MM.1S (cell line): ENCODE results near the gene ABTB2.

ENCODE experiments used
- DNase-seq: peaks from one replicate; pipeline ENCODE4 v3.0.0-alpha.2; 2015
- H2AFZ ChIP-seq: fragments of 300-600 bp; sonication (generic); 2 replicates; pipeline ENCODE4 v1.6.0; 2016; ENCODE audit warnings: antibody characterized with exemption, low read length
- H3F3A ChIP-seq: fragments of 300-600 bp; sonication (generic); 2 replicates; pipeline ENCODE4 v1.6.1; 2016; ENCODE audit warnings: mild to moderate bottlenecking, antibody characterized with exemption, low read length, moderate library complexity, mixed read lengths; ENCODE audit not compliant: insufficient read depth
- H3K27ac ChIP-seq: fragments of 300-600 bp; sonication (generic); 2 replicates; pipeline ENCODE4 v1.5.1; 2016; ENCODE audit warnings: mild to moderate bottlenecking, low read length
- H3K27me3 ChIP-seq: fragments of 300-600 bp; sonication (generic); replicated peaks from 2 replicates; pipeline ENCODE4 v1.6.0; 2016; ENCODE audit warnings: low read length; ENCODE audit not compliant: insufficient read depth
- H3K36me3 ChIP-seq: fragments of 300-600 bp; sonication (generic); replicated peaks from 2 replicates; pipeline ENCODE4 v1.6.1; 2016; ENCODE audit warnings: mild to moderate bottlenecking, low read length, mixed read lengths; ENCODE audit not compliant: insufficient read depth
- H3K4me1 ChIP-seq: fragments of 300-600 bp; sonication (generic); 2 replicates; pipeline ENCODE4 v1.6.1; 2016; ENCODE audit warnings: low read length, mixed read lengths
- H3K4me2 ChIP-seq: fragments of 300-600 bp; sonication (generic); 2 replicates; pipeline ENCODE4 v1.6.0; 2016; ENCODE audit warnings: low read depth, low read length
- H3K4me3 ChIP-seq: fragments of 300-600 bp; sonication (generic); 2 replicates; pipeline ENCODE4 v1.5.1; 2016; ENCODE audit warnings: low read length, mixed read lengths
- H3K79me2 ChIP-seq: fragments of 300-600 bp; sonication (generic); 2 replicates; pipeline ENCODE4 v1.6.1; 2016; ENCODE audit warnings: mixed run types, low read length, mixed read lengths
- H3K9ac ChIP-seq: fragments of 300-600 bp; sonication (generic); 2 replicates; pipeline ENCODE4 v1.6.1; 2016; ENCODE audit warnings: low read length, mixed read lengths
- H3K9me2 ChIP-seq: fragments of 300-600 bp; sonication (generic); replicated peaks from 2 replicates; pipeline ENCODE4 v1.6.1; 2016; ENCODE audit warnings: mild to moderate bottlenecking, low read length, mixed read lengths; ENCODE audit not compliant: insufficient read depth
- H3K9me3 ChIP-seq: fragments of 300-600 bp; sonication (generic); replicated peaks from 2 replicates; pipeline ENCODE4 v1.6.1; 2016; ENCODE audit warnings: mild to moderate bottlenecking, low read length, mixed read lengths; ENCODE audit not compliant: insufficient read depth
- H4K20me1 ChIP-seq: fragments of 300-600 bp; sonication (generic); 2 replicates; pipeline ENCODE4 v1.6.1; 2016; ENCODE audit warnings: mild to moderate bottlenecking, low read length, moderate library complexity, mixed read lengths; ENCODE audit not compliant: insufficient read depth
- EZH2 ChIP-seq: fragments of 300-600 bp; sonication (generic); optimal IDR thresholded peaks from 2 replicates; pipeline ENCODE3; 2017; ENCODE audit warnings: low read depth, mild to moderate bottlenecking, antibody characterized with exemption, low read length, mixed read lengths
- EZH2phosphoT487 ChIP-seq: fragments of 300-600 bp; sonication (generic); IDR thresholded peaks from 2 replicates; pipeline ENCODE4 v1.6.1; 2018; ENCODE audit warnings: antibody characterized with exemption, low read length
- TF ChIP-seq, protein P1 (sequence below): fragments of 300-600 bp; sonication (generic); IDR thresholded peaks from 2 replicates; pipeline ENCODE4 v1.5.1; 2016; ENCODE audit warnings: antibody characterized with exemption, low read length, mixed read lengths

The ABTB2 gene

DNA sequence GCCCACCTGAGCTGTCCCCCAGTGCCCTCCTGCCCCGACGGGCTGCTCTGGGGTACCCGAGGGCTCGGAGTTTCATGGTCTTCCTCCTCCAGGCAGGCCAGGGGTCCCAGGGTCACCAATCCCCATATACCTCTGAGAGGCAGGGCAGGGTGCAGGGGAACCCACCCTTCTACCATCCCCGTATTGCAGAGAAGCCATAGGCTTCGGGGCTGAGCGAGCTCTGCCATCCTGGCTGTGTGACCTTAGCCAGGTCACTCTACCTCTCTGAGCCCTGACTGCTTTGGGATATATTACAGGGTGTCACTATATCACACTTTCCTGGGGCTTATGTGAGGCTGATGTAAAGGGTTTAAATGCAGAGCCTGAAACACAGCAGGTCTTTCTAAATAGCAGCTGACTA lies 195.0 kb downstream of the ABTB2 start:
- Histone ChIP-seq H3K4me3 (no peak overlapping the region), H3K9me3 (no peaks in the 10 kb centered on the region), H3K27me3 (no peaks in the 10 kb centered on the region), H2AFZ (no peak overlapping the region), H4K20me1 (no peaks in the 10 kb centered on the region), H3F3A (no peaks in the 10 kb centered on the region), H3K4me1 (no peaks in the 10 kb centered on the region), H3K4me2 (no peak overlapping the region), H3K9ac (no peak overlapping the region), H3K36me3 (no peaks in the 10 kb centered on the region), H3K79me2 (no peaks in the 10 kb centered on the region), H3K9me2 (no peaks in the 10 kb centered on the region), H3K27ac (no peak overlapping the region)
- TF ChIP-seq EZH2 = no peak
- no peak for TF ChIP-seq EZH2phosphoT487
- TF ChIP-seq, protein P1, sequence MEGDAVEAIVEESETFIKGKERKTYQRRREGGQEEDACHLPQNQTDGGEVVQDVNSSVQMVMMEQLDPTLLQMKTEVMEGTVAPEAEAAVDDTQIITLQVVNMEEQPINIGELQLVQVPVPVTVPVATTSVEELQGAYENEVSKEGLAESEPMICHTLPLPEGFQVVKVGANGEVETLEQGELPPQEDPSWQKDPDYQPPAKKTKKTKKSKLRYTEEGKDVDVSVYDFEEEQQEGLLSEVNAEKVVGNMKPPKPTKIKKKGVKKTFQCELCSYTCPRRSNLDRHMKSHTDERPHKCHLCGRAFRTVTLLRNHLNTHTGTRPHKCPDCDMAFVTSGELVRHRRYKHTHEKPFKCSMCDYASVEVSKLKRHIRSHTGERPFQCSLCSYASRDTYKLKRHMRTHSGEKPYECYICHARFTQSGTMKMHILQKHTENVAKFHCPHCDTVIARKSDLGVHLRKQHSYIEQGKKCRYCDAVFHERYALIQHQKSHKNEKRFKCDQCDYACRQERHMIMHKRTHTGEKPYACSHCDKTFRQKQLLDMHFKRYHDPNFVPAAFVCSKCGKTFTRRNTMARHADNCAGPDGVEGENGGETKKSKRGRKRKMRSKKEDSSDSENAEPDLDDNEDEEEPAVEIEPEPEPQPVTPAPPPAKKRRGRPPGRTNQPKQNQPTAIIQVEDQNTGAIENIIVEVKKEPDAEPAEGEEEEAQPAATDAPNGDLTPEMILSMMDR = no peak
- no peak for DNase-seq

DNA sequence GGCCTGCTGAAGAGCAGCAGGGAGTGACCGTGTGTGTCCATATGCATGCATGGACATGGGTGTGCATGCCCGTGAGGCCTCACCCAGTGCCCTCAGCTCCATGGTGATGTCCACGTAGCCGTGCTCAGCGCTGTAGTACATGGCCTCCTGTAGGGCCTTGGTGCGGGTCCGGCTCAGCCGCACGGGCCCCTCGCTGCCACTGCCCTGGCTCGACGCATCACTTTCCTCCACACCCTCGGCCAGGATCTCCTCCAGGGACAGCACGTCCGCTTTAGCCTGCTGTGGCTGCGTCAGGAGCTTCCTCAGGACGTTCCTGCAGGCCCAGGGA lies 195.4 kb downstream of the ABTB2 start:
- no peak for DNase-seq
- Histone ChIP-seq H3K79me2 (no peaks in the 10 kb centered on the region), H3K4me1 (no peaks in the 10 kb centered on the region), H3K4me3 (no peak overlapping the region), H3K27ac (no peak overlapping the region), H3K36me3 (no peaks in the 10 kb centered on the region), H3K27me3 (no peaks in the 10 kb centered on the region), H3K4me2 (no peak overlapping the region), H3K9me3 (no peaks in the 10 kb centered on the region), H3K9ac (no peak overlapping the region), H2AFZ (no peak overlapping the region), H3F3A (no peaks in the 10 kb centered on the region), H4K20me1 (no peaks in the 10 kb centered on the region), H3K9me2 (no peaks in the 10 kb centered on the region)
- TF ChIP-seq, protein P1 = no peak
- TF ChIP-seq EZH2 = no peak
- TF ChIP-seq EZH2phosphoT487 = no peak

DNA sequence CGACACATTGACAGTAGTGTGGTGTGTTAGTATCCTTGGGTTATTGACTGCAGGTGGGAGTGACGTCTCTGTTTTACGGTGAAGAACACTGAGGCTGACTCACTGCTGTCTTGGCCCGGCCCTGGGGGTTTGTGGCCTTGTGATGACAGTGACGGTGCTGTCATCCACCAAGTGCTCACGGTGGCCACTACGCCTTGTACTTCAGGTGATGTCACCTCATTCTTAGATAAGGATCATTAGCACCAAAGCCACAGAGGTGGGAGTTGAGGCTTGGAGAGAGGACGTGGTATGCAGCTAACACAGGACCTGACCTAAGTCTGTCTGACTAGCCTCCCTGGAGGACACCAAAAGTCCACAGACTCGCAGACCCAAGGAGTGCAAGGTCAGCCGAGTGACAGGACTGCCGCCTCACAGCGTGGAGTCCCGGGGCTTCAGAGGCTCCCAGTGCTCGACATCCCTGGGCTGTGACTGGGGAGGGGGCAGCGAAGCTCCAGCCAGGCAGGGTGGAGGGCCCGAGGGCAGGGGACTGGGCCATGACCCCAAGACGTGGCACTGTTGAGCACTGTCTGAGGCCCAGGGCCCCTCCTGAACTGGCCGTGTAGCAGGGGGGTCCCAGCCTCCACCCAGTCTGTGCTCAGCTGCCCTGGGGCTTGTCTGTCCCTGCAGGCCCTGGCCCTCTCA lies 195.9 kb downstream of the ABTB2 start:
- no peaks in the 10 kb centered on the region for H3K79me2 ChIP-seq
- TF ChIP-seq EZH2 = no peak
- TF ChIP-seq, protein P1 = no peak
- no peak for TF ChIP-seq EZH2phosphoT487
- H2AFZ ChIP-seq = no peak overlapping the region
- no peaks in the 10 kb centered on the region for H3K36me3 ChIP-seq
- no peaks in the 10 kb centered on the region for H3K9me3 ChIP-seq
- no peak overlapping the region for H3K4me3 ChIP-seq
- no peak overlapping the region for H3K4me2 ChIP-seq
- no peak for DNase-seq
- no peaks in the 10 kb centered on the region for H4K20me1 ChIP-seq
- H3K9ac ChIP-seq = no peak overlapping the region
- H3K9me2 ChIP-seq = no peaks in the 10 kb centered on the region
- H3K4me1 ChIP-seq = no peaks in the 10 kb centered on the region
- no peaks in the 10 kb centered on the region for H3F3A ChIP-seq
- no peak overlapping the region for H3K27ac ChIP-seq
- H3K27me3 ChIP-seq = no peaks in the 10 kb centered on the region
